HG03175 (cell line): ENCODE results near the gene INIP.
"Not testable (repeated sequence)": the region's sequence is repeated elsewhere in the genome, so short reads cannot be mapped to it uniquely, and the experiment has no call there.

ENCODE experiments used
- ATAC-seq: cut with Tn5 transposase; IDR thresholded peaks from one replicate; pipeline ENCODE4 v1.9.1; 2021; ENCODE audit warnings: mild to moderate bottlenecking, moderate library complexity; ENCODE audit not compliant: unreplicated experiment

INIP gene

DNA sequence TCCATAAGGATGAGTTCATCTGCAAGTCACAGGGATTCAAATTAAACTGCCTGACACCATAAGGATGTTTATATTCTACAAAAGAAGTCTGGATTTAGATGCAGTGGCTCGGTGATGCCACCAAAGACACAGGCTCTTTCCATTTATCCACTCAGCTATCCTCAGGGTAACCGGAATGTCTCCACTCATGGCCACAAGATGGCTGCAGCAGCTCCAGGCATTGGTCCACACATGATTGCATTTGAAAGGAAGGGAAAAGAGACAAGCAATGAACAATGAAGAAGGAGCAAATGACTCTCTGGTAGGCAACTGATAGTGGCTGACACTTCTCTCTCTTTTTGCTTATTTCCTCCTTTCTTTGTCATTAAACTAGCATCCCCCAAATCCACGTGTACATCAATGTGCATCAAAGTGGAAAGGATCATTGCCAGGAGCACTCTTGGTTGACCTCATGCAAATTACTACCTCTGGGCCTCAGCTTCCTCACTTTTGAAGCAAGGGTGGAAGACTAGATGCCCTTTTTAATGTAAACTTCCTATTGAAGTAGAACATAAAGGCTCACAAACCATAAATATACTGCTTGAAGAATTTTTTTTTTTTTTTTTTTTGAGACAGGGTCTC, 25.4 kb upstream of the INIP start:
- no peak for ATAC-seq

DNA sequence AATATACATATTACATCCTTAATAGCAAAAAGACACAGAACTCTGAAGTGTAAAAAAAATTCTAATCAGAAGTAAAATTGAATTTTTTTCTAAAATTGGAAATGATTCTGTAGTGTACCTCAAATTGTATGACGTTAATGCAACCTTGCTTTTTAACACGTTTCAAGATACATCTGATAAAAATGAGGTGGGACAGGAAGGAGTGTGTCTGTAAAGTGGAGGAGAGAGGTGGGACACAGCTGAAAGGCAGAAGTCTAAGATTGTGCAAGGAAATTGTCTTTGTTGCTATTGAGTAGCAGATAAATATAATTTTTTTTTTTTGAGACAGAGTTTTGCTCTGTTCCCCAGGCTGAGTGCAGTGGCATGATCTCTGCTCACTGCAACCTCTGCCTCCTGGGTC, 17.0 kb upstream of the INIP start:
- ATAC-seq = no peak

DNA sequence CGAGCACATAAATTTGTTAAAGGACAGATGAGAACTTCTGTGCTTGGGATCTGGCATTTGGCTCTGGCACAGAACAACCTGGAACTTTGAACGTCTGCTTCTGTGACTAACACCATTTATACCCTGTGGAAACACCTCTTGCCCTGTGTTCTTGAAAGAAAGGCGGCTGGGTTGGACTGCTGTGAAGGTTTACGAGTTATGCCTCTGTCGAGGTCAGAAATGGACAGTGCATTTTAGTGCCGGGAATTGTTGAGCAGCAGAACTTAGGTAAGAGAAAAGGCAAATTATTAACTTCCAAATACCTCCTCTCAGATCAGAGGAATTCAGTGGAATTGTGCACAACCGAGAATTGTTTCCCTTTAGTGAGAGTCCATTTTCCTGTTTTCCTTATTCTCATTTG, 14.1 kb upstream of the INIP start:
- no peak for ATAC-seq

DNA sequence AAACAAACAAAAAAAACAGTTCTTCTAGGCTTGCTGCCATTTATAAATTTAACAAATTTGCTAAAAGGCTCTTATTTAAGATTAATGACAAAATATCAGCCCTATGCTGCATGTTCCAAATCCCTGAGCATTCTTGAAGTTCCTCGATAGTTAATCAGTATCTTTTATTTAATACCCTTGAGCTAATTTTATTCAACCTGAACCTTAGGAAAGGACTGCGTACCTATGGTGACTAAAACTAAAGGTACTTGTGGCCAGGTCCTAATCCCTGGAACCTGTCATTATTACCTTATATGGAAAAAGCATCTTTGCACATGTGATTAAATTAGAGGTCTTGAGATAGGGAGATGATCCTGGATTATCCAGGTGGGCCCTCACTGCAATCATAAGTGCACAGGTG, 10.5 kb upstream of the INIP start:
- ATAC-seq = no peak

DNA sequence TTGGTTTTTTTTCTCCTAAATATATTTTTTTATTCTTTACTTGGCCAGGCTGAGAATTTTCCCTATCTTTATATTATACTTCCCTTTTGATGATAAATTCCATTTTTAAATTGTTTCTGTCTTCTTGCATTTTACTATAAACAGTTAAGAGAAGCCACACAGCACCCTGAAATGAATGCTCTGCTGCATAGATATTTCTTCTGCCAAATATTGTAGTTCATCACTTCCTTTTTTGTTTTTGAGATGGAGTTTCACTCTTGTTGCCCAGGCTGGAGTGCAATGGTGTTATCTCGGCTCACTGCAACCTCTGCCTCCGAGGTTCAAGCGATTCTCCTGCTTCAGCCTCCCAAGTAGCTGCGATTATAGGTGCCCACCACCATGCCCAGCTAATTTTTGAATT, 8.5 kb upstream of the INIP start:
- peak; percentile 67 for ATAC-seq

DNA sequence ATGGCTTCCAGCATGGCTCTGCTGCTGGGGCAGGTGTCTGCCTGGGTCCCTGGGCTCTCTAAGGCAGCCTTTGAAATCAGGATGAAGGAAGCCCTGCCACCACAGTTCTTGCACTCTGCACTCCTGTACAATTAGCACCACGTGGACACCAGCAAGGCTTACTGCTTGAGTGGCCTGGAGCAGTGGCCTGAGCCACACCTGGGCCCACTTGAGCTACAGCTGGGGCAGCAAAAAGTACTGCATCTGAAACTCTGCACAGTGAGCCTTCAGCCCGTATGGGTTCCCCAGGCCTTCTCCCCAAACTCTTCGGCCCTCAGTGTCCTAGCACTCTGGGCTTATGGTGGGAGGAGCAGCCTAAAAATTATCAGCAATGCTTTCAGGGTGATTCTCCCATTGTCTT, 8.0 kb upstream of the INIP start:
- peak; percentile 41 for ATAC-seq

DNA sequence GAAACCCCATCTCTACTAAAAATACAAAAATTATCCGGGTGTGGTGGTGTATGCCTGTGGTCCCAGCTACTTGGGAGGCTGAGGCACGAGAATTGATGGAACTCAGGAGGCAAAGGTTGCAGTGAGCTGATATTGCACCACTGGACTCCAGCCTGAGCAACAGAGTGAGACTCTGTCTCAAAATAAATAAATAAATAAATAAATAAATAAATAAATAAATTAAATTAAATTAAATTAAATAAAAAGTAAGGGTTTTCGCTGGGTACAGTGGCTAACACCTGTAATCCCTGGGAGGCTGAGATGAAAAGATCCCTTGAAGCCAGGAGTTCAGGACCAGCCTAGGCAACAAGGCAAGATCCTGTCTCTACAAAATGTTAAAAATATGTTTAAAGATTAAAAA, 4.8 kb upstream of the INIP start:
- not testable (repeated sequence) for ATAC-seq

DNA sequence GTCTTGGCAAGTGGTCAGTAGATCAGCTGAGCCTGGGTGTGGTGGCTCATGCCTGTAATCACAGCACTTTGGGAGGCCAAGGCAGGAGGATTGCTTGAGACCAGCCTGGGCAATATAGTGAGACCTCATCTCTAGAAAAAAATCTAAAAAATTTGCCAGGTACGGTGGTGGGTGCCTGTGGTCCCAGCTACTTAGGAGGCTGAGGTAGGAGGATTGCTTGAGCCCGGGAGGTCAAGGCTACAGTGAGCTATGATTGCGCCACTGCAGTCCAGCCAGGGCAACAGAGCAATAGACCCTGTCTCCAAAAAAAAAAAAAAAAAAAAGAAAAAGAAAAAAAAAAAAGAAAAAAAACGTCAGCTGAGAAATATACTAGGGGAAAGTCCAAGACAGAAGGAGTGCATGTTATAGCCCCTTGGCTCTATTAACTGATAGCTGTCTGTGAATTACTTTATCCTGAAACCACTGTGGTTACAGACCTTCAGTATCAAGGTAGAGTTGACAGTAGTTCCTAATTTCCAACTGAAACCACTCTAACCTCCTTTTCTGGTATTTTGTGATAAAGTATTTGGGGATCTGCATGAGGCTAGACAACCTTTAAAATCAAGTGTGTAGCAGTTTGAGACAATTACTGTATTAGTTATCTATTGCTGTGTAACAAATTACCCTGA, 2.3 kb upstream of the INIP start:
- ATAC-seq = no peak

DNA sequence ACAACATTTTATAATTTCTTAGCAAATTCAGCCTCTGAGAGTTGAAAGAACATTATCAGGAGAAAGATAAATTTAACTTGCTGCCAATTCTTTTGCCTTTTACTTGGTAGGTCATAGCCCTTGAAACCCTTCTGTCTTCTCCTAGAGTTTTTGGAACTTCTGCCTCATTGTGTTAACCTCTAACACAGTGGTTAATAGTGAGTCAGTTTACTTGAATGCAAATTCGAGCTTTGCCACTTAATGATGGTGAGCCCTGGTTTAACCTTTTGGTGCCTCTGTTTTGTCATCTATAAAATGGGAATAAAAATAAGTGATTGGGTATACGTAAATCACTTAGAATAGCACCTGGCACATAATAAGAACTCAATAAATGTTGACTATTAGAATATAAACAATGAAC, 1.8 kb upstream of the INIP start:
- ATAC-seq = no peak

DNA sequence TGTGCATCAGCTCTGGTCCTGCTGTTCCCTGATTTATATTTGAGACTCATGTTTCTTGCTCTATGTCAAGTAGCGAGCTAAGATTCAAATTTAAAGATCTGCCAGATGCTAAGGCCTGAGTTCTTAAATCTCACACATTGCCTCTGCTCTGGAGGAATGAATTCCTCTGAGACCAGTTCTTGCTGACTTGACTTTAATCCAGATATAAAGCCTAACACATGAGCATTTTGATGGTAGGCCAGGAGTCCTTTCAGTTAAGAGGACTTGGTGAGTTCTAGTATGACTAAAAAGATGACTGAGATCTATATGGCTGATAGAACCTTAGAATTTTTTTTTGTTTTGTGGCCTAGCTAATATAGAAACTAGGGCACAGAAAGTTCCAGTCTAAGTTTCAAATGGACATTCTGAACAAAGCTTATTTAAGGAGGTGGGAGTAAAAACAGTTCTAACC, 1.3 kb upstream of the INIP start:
- no peak for ATAC-seq

DNA sequence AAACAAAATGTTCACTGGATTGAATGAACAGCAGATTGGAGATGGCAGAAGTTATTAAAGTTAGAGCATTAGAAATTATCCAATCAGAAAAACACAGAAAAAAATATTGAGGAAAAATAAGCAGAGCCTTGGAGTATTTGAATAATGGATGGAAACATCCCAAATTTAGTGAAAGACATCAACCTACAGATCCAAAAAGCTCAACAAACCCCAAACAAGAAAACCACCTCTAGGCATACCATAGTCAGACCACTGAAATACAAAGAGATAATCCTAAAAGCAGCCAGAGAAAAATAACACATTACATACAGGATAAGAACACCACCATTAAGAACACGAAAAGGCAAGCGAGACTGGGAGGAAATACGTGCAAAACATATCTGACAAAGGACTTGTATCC, 5.2 kb downstream of the INIP start:
- no peak for ATAC-seq

DNA sequence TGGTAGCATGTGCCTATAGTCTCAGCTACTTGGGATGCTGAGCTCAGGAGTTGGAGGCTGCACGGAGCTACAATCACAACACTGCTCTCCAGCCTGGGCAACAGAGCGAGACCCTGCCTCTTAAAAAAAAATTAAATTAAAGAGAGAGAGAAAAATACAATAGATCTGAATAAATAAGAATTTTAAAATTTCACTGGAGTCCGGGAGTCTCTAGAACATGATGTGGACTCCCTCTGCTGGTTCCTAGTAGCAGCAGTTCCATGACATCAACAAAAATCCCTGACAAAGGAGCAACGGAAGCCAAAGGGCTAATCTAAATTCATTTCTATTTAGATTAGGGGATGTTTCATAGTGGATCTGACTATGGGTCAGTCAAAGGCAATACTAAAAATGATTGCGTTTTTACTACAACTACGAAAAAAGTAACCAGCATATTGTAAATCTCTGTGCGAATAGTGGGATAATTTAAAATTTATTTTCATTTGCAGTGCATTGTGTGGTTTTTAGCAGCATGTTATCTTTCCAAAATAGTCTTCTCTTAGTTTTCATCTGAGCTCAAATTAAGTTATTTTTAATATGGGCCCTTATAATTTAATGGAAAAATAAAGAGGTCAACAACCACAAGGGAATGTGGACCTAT, 6.7 kb downstream of the INIP start:
- no peak for ATAC-seq

DNA sequence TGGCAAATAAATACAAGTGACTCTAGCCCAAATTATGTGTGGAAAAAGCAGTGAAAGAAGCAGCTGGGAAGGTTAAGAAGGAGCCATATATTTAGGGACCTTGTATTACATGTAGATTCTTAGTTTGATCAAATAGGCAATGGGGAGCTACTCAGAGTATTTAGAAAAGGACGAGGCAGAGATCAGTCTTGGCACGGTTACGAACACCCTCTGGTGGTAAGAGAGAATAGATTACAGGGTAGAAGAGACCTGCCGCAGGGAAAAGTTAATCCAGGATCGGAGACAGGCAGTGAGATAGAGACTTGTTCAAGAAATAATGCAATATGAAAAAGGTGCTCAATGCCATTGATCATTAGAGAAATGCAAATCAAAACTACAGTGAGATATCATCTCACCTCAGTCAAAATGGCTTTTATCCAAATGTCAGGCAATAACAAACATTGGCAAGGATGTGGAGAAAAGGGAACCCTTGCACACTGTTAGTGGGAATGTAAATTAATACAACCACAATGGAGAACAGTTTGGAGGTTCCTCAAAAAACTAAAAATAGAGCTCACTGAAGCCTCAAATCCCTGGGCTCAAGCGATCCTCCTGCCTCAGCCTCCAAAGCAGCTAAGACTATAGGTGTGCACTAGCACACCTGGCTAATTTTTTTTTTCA, 12.0 kb downstream of the INIP start:
- no peak for ATAC-seq

DNA sequence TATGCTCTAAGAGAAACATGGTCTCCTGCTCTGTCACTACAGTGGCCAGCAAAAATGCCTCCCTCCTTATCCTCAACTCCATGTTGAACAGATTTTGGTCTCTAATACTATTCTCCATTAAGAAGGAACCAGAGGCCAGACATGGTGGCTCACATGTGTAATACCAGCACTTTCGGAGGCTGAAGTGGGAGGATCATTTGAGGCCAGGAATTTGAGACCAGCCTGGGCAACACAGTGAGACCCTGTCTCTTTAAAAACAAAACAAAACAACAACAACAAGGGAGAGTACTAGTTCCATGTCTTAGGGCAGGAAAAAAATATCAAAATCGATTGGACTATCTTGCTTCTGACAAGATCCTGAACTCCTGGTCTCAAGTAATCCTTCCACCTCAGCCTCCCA, 14.6 kb downstream of the INIP start:
- no peak for ATAC-seq

DNA sequence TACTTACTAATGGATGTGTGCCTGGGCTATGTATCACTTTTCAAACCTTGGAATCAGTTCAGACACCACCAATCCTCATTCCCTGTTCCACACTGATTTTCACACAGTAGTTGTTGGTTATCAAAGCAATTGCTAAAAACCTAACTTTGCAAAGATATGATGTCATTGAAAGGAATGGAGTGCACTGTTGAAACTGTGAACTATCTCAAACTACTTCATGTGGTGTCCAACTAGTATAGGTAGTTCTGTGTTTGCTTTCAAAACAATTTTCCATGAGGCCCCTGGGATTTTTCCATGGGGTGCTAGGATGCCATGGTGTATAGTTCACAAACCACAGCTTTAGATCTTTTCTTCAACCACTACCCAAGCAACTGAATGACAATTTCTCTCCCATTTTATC, 17.8 kb downstream of the INIP start:
- ATAC-seq = no peak

DNA sequence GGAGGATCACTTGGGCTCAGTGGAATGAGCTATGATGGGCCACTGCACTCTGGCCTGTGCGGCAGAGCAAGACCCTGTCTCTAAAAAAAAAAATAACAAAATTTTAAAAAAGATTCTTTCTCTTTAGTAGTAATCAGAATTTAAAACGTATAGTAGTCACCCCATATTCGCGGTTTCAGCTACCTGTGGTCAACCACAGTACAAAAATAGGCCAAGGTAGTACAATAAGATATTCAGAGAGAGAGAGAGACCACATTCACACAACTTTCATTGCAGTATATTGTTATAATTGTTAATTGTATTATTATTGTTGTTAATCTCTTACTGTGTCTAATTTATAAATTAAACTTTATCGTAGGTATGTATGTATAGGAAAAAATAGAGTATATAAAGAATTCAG, 18.7 kb downstream of the INIP start:
- peak; percentile 82 for ATAC-seq

DNA sequence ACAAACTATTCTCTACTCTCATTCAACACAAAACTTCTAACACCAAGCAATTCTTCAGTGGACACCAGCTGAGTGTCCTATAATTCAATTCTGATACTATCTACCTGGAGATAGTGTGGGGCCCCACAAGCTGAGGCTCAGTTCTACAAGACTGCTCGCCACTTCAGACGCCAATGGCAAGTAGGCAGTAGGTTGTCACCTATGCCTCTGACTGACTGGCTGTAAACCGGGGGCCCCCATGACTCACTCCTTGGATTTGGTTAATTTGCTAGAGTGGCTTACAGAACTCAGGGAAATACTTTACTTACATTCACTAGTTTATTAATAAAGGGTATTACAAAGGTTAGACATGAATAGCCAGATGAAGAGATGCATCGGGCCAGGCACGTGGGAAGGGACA, 21.5 kb downstream of the INIP start:
- ATAC-seq = no peak

DNA sequence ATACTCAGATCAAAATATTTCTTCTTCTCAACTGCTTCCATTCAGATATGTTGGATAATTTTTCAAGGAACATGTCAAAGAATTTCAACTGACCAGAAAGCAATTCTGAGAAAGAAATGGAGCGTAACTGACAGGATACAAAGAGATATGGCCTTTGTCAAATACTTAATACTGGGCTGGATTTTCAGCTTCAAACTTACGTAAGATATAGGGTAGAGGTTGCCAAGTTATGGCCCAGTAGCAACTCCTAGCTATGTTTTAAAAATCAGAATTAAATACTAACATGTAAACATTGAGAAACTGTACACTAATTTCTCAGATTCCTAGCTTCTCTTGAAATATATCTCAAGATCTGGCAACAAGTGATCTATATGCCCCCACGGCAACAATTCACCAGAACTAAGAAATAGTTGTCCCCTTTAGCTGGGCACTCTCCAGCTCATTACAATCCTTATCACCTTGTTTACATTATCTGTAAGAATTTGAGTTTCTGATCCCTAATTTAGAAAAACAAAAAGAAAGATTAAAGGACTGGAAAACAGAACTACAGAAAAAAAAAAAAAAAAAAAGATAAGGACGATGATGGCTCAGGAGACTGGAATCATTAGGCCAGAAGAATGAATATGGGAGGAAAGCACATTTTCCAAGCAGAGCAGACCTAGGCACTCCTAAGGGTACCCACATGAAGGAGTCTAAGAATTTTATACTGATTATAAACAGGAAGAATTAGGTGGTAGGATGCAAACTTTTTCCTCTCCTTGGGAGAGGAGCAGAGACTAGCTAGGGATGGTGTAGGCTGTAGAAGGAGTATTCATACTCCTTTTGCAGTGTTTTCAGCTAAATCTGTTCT, 23.0 kb downstream of the INIP start:
- ATAC-seq = no peak

DNA sequence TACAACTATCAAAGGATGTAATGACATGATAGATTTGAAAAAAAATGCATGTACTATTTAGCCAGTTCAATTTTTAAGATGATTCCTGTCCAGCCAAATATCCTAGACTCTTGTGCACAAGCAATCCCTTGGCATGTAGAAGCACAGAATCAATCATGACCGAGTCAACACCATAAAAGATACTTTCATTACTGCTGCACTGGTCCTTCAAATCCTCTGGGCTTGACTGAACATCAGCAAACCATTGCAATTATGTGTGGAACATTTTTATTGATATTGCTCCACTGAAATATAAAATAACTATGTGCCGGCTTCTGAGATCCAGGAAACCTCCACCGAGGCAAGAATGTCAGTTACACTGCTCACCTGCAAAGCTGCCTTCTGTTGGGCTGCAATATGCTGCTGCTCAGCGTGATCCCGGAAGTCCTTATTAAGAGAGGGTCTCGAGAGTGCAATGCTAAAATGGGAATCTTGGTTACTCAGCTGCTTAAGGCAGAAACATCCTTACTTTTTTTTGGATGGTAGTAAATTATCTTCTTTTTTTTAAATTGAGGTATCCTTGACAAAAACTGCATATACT, 28.7 kb downstream of the INIP start:
- ATAC-seq = no peak

DNA sequence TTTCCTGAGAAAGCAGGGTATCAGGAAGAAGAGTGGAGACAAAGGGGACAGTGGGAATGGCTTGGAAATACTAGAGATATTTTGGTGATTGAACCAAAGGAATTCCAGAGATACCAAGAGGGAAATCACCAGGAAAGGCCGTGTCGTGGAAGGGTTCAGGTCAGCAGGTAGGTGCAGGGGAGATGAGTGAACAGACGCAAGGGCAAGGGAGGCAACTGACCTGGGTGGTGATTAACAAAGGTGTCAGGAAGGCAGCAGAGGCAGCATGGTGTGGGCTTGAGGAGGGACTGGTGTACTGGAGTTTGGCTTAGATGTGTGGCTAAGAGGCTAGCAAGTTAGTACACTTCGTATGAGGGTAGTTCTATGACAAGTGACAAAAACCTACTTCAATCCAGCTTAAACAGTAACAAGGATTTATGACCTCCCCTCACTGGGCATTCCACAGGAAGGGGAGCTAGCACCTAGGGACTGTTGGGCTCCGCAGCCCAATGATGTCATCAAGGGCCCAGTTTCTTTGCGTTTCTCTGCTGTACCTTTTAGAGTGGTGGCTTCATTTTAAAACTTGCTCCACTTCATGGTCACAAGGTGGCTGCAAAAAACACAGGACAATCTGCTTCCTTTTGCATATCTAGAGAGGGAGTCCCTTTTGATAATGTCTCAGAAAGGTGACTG, 37.0 kb downstream of the INIP start:
- no peak for ATAC-seq
